ENCODE results near the gene DDAH1. TPM values are rescaled to one million over a fixed set of nuclear protein-coding genes. Genes with fewer than 3 reads are reported as not detected.

DDAH1 gene
- total and polyA plus RNA-seq, 4 donors: 13.6 to 57.2 (median 38.7) TPM

DNA sequence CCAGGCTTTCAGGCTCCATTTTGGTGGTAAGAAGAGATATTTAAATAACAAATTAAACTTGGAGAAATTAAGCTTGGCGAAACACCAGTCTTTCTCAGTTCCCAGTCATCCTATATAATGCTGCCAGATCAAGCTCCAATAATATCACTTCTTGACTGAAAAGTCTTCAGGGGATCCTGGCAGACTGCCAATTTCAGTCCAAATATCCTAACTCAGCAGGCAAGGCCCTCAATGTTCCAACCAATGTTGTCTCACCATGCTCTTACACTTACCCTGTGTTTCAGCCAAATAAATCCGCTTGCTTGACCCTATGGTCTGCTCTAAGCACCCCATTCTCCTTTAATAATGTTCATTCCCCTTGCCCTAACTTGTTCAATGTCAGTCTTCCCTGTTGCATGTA is 148.6 kb downstream of the DDAH1 start:
- Histone ChIP-seq H3K27ac (ENCODE audit: low read depth in 1 of 2, low read length in 1 of 2) (peak overlapping the region in 1 of 2 donors; percentile 71), H3K9me3 (ENCODE audit: control insufficient read depth in 4 of 4, insufficient read depth in 3 of 4, low read length in 3 of 4) (no peaks in the 10 kb centered on the region), H3K9ac (ENCODE audit: insufficient read depth in 1 of 2, low read length in 2 of 2) (no peak overlapping the region), H3K27me3 (ENCODE audit: control insufficient read depth in 3 of 3, insufficient read depth in 3 of 3, low read length in 2 of 3) (no peaks in the 10 kb centered on the region), H3K4me3 (no peak overlapping the region), H3K4me1 (ENCODE audit: control insufficient read depth in 5 of 5, insufficient read depth in 5 of 5, low read length in 5 of 5) (peaks cover 9 to 41% (median 16%) of the 10 kb centered on the region in 5 donors), H3K36me3 (ENCODE audit: control insufficient read depth in 4 of 4, insufficient read depth in 4 of 4, low read length in 4 of 4) (no peaks in the 10 kb centered on the region)
- ATAC-seq (ENCODE audit: insufficient read depth, low FRiP score): no peak
- WGBS, 2 donors: 94 to 98% methylated on average over 2 of the region's 2 CpGs
- TF ChIP-seq, protein P1, sequence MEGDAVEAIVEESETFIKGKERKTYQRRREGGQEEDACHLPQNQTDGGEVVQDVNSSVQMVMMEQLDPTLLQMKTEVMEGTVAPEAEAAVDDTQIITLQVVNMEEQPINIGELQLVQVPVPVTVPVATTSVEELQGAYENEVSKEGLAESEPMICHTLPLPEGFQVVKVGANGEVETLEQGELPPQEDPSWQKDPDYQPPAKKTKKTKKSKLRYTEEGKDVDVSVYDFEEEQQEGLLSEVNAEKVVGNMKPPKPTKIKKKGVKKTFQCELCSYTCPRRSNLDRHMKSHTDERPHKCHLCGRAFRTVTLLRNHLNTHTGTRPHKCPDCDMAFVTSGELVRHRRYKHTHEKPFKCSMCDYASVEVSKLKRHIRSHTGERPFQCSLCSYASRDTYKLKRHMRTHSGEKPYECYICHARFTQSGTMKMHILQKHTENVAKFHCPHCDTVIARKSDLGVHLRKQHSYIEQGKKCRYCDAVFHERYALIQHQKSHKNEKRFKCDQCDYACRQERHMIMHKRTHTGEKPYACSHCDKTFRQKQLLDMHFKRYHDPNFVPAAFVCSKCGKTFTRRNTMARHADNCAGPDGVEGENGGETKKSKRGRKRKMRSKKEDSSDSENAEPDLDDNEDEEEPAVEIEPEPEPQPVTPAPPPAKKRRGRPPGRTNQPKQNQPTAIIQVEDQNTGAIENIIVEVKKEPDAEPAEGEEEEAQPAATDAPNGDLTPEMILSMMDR (IDR thresholded peaks at IDR 0.05; ENCODE audit: control extremely low read depth, extremely low read depth): no peak
- DNase-seq: peak; percentile 73 to 95 (median 92)

DNA sequence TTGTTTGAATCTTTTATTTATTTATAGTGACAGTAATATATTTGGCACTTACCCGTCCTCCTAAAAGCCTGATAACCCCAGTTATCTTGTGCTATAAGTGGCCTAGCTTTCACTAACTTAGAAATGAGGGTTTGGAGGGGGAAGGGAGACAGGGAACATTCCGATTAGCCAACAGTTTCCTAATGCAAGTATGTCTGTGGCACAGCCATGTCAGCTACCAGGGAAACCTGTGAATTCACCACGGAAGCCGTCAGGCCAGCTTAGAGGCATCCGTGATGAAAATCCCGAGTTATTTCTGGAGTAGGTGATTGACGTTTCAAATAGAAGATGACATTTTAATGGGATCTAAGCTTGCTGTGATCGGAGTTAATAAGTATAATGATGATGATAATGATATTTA is 149.2 kb downstream of the DDAH1 start:
- peaks cover 9 to 41% (median 14%) of the 10 kb centered on the region in 5 donors for H3K4me1 ChIP-seq (ENCODE audit: control insufficient read depth in 5 of 5, insufficient read depth in 5 of 5, low read length in 5 of 5)
- no peaks in the 10 kb centered on the region for H3K9me3 ChIP-seq (ENCODE audit: control insufficient read depth in 4 of 4, insufficient read depth in 3 of 4, low read length in 3 of 4)
- no peak overlapping the region for H3K4me3 ChIP-seq
- no peaks in the 10 kb centered on the region for H3K36me3 ChIP-seq (ENCODE audit: control insufficient read depth in 4 of 4, insufficient read depth in 4 of 4, low read length in 4 of 4)
- ATAC-seq (ENCODE audit: insufficient read depth, low FRiP score) (no peak), DNase-seq (peak; percentile 68 to 85 (median 82))
- H3K9ac ChIP-seq (ENCODE audit: insufficient read depth in 1 of 2, low read length in 2 of 2): no peak overlapping the region
- WGBS, 2 donors: 70 to 80% methylated on average over 8 of the region's 8 CpGs
- TF ChIP-seq, protein P1 (IDR thresholded peaks at IDR 0.05; ENCODE audit: control extremely low read depth, extremely low read depth): no peak
- H3K27ac ChIP-seq (ENCODE audit: low read depth in 1 of 2, low read length in 1 of 2): peak overlapping the region in 1 of 2 donors; percentile 71
- H3K27me3 ChIP-seq (ENCODE audit: control insufficient read depth in 3 of 3, insufficient read depth in 3 of 3, low read length in 2 of 3): no peaks in the 10 kb centered on the region

DNA sequence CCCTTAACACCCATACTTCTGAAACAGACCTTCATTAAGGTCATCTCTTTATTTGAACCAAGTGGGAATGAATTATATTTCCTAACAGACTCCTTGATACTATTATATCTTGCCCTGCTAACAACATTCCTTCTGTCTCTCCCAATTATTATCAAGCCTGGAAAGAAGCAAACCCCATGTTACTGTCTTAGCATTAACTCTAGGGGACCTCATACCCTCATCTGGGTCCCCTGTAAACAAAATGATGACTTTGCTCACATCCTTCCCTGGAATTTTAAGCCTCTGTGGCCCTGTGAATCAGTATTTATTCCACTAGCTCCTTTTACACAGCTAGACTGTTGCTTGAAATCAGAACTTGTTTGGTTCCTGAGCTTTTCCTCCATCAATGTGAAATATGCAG is 150.2 kb downstream of the DDAH1 start:
- no peak for ATAC-seq (ENCODE audit: insufficient read depth, low FRiP score)

More for the DNA sequence above, 150.2 kb downstream of the DDAH1 start:
- peak overlapping the region; percentile 55 to 95 for H3K27ac ChIP-seq (ENCODE audit: low read depth in 1 of 2, low read length in 1 of 2)
- peaks cover 6 to 41% (median 11%) of the 10 kb centered on the region in 5 donors for H3K4me1 ChIP-seq (ENCODE audit: control insufficient read depth in 5 of 5, insufficient read depth in 5 of 5, low read length in 5 of 5)
- DNase-seq: no peak
- no peaks in the 10 kb centered on the region for H3K9me3 ChIP-seq (ENCODE audit: control insufficient read depth in 4 of 4, insufficient read depth in 3 of 4, low read length in 3 of 4)
- TF ChIP-seq, protein P1 (IDR thresholded peaks at IDR 0.05; ENCODE audit: control extremely low read depth, extremely low read depth): no peak
- H3K4me3 ChIP-seq: no peak overlapping the region
- H3K27me3 ChIP-seq (ENCODE audit: control insufficient read depth in 3 of 3, insufficient read depth in 3 of 3, low read length in 2 of 3): no peaks in the 10 kb centered on the region
- H3K9ac ChIP-seq (ENCODE audit: insufficient read depth in 1 of 2, low read length in 2 of 2): no peak overlapping the region
- H3K36me3 ChIP-seq (ENCODE audit: control insufficient read depth in 4 of 4, insufficient read depth in 4 of 4, low read length in 4 of 4): no peaks in the 10 kb centered on the region
